SK-N-MC (cell line): ENCODE measurements around the gene EXOC3L1.

Experiments used
- DNase-seq: peaks from one replicate; pipeline ENCODE4 v3.0.0-alpha.2; 2011; ENCODE audit warnings: low read depth, low spot score
- H3K27ac ChIP-seq: fragments of 200-600 bp; sonication (generic); 2 replicates; pipeline ENCODE4 v1.5.1; 2016; ENCODE audit warnings: mixed run types
- H3K36me3 ChIP-seq: fragments of 200-600 bp; sonication (generic); 2 replicates; pipeline ENCODE4 v1.6.1; 2017; ENCODE audit warnings: antibody characterized with exemption, low read length, mixed read lengths; ENCODE audit not compliant: insufficient read depth
- H3K4me3 ChIP-seq: fragments of 200-600 bp; sonication (generic); 2 replicates; pipeline ENCODE4 v1.5.1; 2016
- H3K9ac ChIP-seq: fragments of 200-600 bp; sonication (generic); 2 replicates; pipeline ENCODE4 v1.8.0; 2017; ENCODE audit warnings: mixed run types, mixed read lengths; ENCODE audit not compliant: insufficient read length
- H3K9me3 ChIP-seq: fragments of 200-600 bp; sonication (generic); 2 replicates; pipeline ENCODE4 v1.6.1; 2017; ENCODE audit warnings: low read depth, mild to moderate bottlenecking, antibody characterized with exemption, low read length, moderate library complexity, mixed read lengths
- EZH2 ChIP-seq: fragments of 200-600 bp; sonication (generic); IDR thresholded peaks from one replicate; pipeline ENCODE4 v1.6.1; 2017; ENCODE audit warnings: antibody characterized with exemption
- FOXP2 ChIP-seq: optimal IDR thresholded peaks from 2 replicates; pipeline ENCODE3; 2011; ENCODE audit warnings: mild to moderate bottlenecking, moderate library complexity; ENCODE audit not compliant: insufficient read depth; ENCODE audit errors: extremely low read length, control extremely low read depth
- POLR2AphosphoS5 ChIP-seq: IDR thresholded peaks from 2 replicates; pipeline ENCODE4 v1.6.1; 2012; ENCODE audit warnings: mild to moderate bottlenecking, low read depth, low read length, borderline replicate concordance

The EXOC3L1 gene

DNA sequence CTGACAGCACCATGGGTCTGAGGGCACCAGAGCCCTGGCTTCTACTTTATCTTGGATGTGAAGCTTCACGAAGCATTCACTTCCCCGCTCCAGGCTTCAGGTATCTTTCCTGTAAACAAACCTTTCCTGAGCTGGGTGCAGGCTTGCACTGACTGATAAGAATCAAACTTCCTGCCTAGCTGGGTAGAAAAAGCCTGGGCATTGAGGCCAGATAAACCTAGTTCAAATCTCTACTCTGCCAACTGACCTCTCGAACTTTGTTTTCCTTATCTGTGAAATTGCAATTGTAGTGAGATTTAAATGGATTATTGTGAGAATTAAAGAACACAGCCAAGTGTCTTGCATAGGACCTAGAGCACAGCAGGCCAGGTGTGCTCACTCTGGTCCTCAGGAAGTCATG lies 34.1 kb upstream of the EXOC3L1 start:
- H3K36me3 ChIP-seq, result no peaks in the 10 kb centered on the region; the same call in 1 of the 2 replicates
- no peaks in the 10 kb centered on the region for H3K9me3 ChIP-seq
- no peak overlapping the region for H3K4me3 ChIP-seq
- DNase-seq, result no peak
- TF ChIP-seq POLR2AphosphoS5 (no peak), EZH2 (no peak), FOXP2 (no peak)
- H3K27ac ChIP-seq, result no peak overlapping the region
- no peak overlapping the region for H3K9ac ChIP-seq

DNA sequence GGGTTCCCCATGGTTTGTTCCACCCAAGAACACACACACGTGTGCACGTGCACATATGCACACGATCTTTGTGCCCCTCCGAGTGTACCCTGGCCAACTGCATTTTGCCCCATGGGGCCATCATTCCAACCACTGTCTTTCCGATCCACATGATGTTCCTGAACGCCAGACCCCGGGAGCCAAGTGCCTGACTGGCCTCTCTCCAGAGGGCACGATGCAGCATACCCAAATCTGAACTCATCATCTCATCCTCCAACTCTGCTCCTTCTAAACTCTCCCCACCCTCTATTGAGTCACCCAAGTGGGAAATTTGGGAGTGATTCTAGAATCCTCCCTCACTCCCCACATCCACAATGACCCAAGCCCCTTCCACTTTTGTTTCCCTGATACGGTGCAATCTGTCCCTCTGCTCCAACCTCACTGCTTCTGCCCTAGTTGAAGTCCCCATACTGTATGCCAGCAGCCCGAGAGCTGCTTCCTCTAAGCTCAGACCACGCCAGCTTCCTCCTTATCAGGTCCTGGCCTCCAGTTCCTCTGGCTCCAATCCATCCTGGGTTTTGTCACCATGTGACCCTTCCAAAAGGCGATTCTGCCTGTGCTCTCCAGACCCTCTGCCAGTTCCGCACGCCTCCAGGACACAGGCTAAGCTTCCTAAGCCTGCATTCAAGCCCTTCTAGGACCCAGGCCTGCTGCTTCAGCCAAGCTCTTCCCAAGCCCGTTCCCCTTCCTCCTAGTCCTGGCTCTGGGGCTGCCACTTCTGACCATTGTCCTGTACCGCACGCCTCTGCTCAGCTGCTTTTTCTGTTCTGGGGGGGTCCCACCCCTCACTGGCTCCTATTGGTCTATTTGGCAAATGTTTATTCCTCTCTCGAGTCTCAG lies 26.9 kb upstream of the EXOC3L1 start:
- no peak overlapping the region for H3K9ac ChIP-seq
- H3K36me3 ChIP-seq, result no peaks in the 10 kb centered on the region
- H3K9me3 ChIP-seq, result no peaks in the 10 kb centered on the region
- no peak overlapping the region for H3K4me3 ChIP-seq
- no peak overlapping the region for H3K27ac ChIP-seq
- TF ChIP-seq POLR2AphosphoS5, result no peak
- TF ChIP-seq FOXP2, result no peak
- no peak for TF ChIP-seq EZH2
- no peak for DNase-seq

DNA sequence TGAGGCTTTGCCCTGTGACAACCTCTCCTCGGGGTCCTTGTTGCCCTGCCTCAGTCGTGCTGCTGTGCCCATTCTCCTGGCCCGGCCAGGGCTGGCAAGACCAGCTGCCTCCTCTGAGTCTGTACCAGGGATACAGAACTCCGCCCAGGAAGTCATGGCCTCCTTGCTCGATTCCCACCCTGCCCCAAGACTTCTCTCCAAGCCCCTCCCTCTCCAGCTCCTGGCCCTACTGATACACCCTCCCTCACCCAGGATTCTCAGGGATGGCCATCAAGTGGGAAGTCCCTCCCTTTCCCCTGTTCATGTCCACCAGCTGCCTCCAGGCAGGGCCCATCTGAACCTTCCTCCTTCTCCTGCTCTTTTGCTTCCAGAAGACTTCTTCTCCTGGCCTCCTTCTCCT lies 25.8 kb upstream of the EXOC3L1 start:
- no peaks in the 10 kb centered on the region for H3K9me3 ChIP-seq
- H3K9ac ChIP-seq, result no peak overlapping the region
- no peak for DNase-seq
- no peak overlapping the region for H3K27ac ChIP-seq
- no peak overlapping the region for H3K4me3 ChIP-seq
- TF ChIP-seq FOXP2 (no peak), POLR2AphosphoS5 (no peak)
- H3K36me3 ChIP-seq, result no peaks in the 10 kb centered on the region

- DNase-seq, result no peak
- Histone ChIP-seq H3K9me3 (no peaks in the 10 kb centered on the region), H3K4me3 (no peak overlapping the region), H3K36me3 (no peaks in the 10 kb centered on the region), H3K9ac (no peak overlapping the region), H3K27ac (no peak overlapping the region)
- TF ChIP-seq EZH2 (no peak), FOXP2 (no peak), POLR2AphosphoS5 (no peak)
These were observed 23.5 kb upstream of the EXOC3L1 start for GRCh38 chr16:67213197-67214019.

DNA sequence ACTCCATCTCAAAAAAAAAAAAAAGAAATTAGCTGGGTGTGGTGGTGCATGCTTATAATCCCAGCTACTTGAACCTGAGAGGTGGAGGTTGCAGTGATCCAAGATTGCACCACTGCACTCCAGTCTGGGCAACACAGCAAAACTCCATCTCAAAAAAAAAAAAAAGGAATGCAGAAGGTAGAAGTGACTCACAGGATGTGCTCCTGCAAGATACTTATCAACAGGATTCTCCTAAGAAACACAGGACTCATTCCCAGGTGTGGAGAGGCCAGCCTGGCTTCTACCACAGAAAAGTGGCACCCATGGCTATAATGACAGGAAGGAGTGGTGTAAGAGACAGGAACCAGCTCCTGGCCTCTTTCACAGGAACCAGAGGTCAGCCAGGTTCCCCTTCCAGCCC lies 22.8 kb upstream of the EXOC3L1 start:
- Histone ChIP-seq H3K27ac (no peak overlapping the region), H3K4me3 (no peak overlapping the region), H3K9me3 (no peaks in the 10 kb centered on the region), H3K9ac (no peak overlapping the region), H3K36me3 (no peaks in the 10 kb centered on the region)
- TF ChIP-seq FOXP2 (no peak), POLR2AphosphoS5 (no peak), EZH2 (no peak)
- no peak for DNase-seq

DNA sequence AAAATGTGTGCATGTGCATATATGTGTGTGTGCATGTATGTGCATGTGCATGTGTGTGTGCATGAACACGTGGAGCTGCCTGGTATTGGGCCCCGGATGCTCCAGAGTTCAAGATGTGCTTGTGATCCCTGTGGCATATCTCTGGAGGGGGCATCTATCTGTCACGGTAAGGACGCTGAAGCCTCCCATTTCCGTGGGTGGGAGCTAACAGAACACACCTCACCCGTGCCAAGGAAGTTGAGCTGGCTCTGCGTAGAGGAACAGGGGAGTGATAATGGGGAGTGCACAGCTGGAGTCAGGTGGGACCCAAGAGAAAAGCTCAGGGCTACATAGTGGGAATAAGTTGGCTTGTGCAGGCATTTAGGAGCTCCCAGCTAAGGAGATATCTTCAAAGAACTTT lies 21.7 kb upstream of the EXOC3L1 start:
- Histone ChIP-seq H3K9ac (no peak overlapping the region), H3K27ac (no peak overlapping the region), H3K36me3 (no peaks in the 10 kb centered on the region), H3K4me3 (no peak overlapping the region), H3K9me3 (no peaks in the 10 kb centered on the region)
- TF ChIP-seq EZH2 (no peak), FOXP2 (no peak), POLR2AphosphoS5 (no peak)
- no peak for DNase-seq

DNA sequence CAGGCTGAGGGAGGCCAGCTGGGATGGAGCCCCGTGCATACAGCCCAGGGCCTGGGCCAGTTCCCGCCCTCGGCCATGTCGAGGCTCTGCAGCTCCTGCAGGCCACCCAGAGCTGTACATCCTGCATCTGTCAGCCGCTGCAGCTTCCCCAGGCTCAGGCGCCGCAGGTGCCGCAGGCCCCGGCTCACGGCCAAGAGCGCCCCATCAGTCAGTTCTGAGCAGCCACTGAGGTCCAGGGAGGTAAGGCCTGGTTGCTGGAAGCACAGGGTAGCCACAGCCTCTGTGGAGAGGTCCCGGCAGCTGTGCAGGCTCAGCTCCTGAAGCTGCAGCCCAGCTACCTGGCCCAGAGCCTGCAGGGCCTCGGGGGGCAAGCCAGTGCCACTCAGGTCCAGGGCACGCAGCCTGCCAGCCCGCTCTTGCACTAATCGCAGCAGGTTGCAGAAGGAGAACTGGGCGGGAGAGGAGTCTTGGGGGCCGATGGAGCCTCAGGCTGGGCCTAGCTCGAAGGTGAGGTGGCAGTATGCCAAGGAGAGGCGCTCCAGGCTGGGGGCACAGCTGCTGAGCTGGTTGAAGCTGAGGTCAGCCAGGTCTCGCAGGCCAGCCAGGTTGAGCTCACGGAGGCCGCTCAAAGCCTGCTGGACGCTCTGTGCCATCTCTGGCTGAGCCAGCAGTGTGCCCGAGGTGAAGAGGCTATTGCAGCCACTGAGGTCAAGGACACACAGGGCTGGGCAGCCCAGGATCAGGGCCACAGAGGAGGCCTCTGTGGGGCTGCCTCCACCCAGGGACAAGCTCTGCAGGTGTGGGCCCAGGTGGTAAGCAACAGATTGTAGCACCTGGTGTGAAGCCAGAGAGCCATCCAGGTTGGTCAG lies 20.4 kb upstream of the EXOC3L1 start:
- Histone ChIP-seq H3K9ac (no peak overlapping the region), H3K4me3 (no peak overlapping the region)
- no peak for DNase-seq

GRCh38 chr16:67209565-67209964 lies 19.6 kb upstream of the EXOC3L1 start:
- no peak overlapping the region for H3K4me3 ChIP-seq
- no peak overlapping the region for H3K27ac ChIP-seq
- TF ChIP-seq FOXP2 (no peak), POLR2AphosphoS5 (no peak), EZH2 (no peak)
- no peaks in the 10 kb centered on the region for H3K9me3 ChIP-seq
- no peaks in the 10 kb centered on the region for H3K36me3 ChIP-seq
- no peak for DNase-seq
- no peak overlapping the region for H3K9ac ChIP-seq

More for the DNA sequence above, 20.4 kb upstream of the EXOC3L1 start:
- no peak for TF ChIP-seq EZH2
- no peaks in the 10 kb centered on the region for H3K9me3 ChIP-seq
- H3K27ac ChIP-seq, result no peak overlapping the region
- H3K36me3 ChIP-seq, result no peaks in the 10 kb centered on the region
